Fibroblast of skin of scalp (primary cell): Measurements from ENCODE around the gene UBA52. TPM values are rescaled to one million over a fixed set of nuclear protein-coding genes. Genes with fewer than 3 reads are reported as not detected.
A peak's percentile ranks its signal among the peaks of the same experiment; 100 is the strongest.
"Not testable (repeated sequence)": the region's sequence is repeated elsewhere in the genome, so short reads cannot be mapped to it uniquely, and the experiment has no call there.

Source experiments
- DNase-seq: peaks from one replicate; pipeline ENCODE4 v3.0.0-alpha.2; 2013
- polyA plus RNA-seq, 2 experiments: library from polyadenylated mRNA; unstranded; fragments of 120-200 nt; gene quantifications; one replicate each; pipeline ENCODE4 v1.2.1, GENCODE V29; 2013; ENCODE audit not compliant: insufficient read length in 2 of 2

The UBA52 gene
- polyA plus RNA-seq (2013, experiment 1 of 2; ENCODE audit: insufficient read length), result 1,087 TPM
- 1,005 TPM for polyA plus RNA-seq (2013, experiment 2 of 2; ENCODE audit: insufficient read length)

DNA sequence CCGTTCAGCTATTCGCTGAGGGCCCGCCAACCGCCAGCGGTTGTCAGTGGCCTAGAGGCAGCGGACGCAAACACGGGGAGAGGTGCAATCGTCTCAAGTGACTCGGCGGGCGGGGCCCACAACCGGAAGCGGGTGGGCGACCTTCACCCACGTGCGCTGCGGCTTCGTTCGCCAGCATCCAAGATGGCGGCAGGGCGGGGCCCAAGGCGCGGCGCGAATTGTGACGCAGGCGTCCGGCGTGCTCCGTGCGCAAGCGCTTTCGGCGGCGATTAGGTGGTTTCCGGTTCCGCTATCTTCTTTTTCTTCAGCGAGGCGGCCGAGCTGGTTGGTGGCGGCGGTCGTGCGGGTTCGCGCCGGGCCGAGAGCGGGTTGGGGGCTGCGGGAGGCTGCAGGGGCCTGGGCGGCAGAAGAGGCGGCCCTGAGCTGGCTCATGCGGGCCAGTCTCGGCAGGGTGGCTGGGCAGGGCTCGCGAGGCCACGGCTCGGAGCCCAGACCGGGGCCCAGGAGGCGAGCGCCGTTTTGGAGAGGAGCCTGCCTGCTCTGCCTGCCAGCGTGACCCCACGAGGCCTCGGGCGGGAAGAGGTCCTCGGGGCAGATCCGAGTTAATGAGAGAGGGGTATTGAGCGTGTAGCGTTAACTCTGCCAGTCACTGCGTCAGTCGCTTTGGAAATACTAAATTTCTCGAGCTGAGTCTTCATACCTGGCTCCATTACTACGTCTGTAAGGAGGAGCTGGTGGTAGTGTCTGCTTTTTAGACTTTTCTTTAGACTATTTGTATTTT is at the start of gene UBA52:
TSS of gene UBA52 (plus strand) at position 294 of the 781 bp plus-strand sequence. CDS start 1,444 bp downstream, outside the sequence.
- peak; percentile 96 for DNase-seq

DNA sequence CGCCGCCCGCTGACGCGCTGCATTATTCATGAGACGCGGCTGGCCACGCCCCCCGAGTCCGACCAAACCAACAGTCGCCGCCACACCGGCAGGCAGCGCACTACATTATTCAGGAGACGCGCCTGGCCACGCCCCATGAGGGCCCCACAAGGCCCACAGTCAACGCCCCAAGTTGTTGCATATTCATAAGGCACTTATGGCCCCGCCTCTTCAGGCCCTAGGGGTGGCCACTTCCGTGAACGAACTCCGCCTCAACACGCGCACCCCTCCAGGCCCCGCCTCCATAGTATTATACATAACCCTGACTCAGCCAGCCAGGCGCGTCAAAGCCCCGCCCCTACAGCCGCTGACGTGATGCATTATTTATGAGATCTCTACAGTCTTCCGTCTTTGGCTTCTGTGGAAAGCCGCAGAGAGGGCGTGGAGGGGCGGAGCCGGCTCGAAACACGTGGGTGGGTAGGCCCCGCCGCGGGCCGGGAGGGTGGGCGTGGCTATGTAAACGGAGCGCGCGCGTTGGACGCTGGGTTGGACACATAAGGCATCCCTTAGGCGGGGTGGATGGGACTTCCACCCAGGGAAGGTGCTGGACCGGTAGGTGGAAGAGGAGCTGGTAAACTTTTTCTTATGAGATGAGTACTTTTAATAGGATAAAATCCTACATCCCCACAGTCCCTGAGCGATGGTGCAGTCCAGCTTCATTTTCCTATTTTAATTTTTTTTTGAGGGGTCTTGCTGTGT is 49.4 kb upstream of the UBA52 start:
- DNase-seq, result peak; percentile 100

DNA sequence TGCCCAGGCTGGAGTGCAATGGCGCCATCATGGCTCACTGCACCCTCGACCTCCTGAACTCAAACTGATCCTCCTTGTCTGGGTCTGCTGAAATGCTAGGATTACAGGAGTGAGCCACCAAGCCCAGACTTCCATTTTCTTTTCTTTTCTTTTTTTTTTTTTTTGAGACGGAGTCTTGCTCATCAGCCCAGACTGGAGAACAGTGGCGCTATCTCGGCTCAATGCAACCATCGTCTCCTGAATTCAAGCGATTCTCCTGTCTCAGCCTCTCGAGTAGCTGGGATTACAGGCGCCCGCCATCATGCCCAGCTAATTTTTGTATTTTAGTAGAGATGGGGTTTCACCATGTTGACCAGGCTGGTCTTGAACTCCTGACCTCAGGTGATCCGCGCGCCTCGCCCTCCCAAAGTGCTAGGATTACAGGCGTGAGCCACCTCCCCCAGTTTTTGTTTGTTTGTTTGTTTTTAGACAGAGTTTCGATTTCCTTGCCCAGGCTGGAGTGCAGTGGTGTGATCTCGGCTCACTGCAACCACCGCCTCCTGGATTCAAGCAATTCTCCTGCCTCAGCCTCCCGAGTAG is 48.7 kb upstream of the UBA52 start:
- DNase-seq, result not testable (repeated sequence)

DNA sequence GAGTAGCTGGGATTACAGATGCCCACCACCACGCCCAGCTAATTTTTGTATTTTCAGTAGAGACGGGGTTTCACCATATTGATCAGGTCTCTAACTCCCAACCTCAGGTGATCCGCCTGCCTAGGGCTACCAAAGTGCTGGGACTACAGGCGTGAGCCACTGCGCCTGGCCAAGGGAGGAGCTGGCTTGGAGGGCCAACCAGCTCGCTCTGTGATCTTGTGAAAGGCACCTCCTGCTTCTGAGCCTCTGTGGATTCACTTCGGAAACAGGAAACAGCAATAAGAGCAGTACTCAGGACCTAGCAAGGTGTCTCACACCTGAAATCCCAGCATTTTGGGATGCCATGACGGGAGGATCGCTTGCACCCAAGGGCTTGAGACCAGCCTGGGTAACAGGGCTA is 47.8 kb upstream of the UBA52 start:
- DNase-seq, result no peak

DNA sequence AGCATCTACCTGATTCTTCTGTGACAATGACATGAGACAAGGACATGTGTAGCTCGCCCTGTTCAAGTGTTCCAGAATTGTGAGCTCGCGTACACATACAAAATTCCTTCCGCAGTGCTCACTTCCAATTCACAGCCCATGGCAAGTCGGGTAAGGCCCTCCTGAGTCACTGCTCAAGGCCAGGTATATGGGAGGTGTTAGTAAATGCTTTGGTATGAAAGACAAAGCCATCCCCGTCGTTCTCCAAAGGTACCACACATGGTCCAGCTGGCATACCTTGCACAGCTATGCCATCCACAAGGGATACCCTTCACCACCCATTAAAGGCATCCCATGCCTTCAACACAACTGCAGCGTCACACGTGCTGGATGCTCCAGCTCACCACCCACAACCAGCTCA is 45.3 kb upstream of the UBA52 start:
- no peak for DNase-seq

DNA sequence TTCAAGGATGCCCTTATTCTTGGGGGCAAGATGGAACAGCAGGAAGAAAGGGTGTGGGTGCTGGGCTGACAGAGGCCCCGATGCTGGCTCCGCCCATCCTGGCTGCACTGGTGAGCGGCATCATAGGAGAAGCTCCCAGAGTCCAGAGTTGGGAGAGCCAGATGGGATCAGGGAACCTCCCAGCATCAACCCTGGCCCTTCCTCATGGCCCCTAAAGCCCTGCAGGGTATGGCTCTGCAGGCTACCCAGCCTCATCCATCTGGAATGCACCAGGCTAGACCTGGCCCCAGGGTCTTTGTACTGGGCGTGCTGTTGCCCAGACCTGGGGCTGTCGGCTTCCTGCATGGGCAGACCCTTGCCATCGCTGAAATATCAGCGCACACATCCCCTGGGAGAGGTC is 41.9 kb upstream of the UBA52 start:
- no peak for DNase-seq

DNA sequence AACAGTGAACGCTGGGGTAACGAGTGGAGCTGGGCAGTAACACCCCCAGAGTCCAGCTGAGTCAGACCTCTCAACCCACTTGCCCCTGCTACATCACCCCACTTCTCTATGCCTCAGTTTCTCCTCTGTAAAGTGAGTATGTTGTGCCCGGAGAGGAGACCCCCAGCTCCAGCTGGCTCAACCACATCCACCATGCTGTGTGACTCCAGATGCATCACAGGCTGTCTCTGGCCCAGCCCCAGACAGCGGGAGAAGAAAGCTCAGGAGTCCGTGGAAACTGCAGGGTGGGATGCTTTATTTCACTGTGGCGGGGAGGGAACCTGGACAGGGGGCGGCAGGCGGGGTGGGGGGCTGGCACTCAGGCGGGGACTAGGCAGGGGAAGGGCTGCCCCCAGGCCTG is 40.2 kb upstream of the UBA52 start:
- DNase-seq, result no peak

DNA sequence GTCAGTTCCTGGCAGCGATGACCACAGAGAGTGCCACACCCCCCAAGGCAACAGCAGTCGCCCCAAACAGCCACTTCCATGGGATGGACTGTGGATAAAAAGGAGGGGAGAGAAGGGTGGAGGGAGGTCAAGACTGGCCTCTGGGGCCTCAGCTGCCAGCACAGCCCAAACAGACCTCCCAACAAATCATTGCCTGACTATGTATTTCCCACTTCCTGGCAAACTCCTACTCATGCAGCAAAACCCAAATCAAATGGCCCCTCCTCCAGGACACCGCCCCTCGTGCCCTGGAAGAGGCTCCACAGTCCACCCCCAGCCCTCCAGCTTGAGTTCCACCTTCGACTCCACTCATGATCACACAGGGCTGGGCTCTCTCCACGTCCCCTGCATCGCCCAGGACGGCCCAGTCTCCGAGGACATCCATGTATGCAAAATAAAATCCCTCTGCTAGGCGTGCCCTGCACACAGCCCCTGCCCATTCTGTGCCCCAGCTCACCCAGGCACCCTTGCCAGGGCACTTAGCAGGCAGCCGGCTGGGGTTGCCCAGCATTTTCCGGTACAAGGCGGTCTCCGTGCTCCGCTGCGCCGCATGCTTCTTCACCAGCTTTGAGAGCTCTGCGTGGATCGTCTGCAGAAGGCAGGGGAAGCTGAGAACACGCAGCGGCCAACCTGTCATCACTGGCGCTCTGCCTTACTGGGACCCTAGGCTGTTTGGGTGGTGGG is 39.3 kb upstream of the UBA52 start:
- no peak for DNase-seq

DNA sequence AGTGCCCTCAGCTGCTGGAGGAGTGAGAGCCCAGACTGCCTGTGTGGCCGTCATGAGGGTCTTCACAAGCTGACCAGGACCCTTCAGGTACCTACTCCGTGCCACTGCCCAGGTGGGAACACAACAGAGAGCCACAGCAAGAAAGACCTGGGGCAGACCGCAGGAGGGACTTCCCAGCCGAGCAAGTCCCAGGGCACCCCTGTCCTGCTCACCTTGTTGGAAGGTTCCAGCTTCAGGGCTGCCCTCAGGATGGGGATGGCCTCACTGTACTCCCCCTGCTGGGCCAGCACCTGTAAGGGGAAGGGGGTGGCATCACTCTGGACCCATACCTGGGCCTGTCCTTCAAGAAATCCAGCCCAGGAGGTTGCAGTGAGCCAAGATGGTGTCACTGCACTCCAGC is 38.6 kb upstream of the UBA52 start:
- DNase-seq, result no peak

DNA sequence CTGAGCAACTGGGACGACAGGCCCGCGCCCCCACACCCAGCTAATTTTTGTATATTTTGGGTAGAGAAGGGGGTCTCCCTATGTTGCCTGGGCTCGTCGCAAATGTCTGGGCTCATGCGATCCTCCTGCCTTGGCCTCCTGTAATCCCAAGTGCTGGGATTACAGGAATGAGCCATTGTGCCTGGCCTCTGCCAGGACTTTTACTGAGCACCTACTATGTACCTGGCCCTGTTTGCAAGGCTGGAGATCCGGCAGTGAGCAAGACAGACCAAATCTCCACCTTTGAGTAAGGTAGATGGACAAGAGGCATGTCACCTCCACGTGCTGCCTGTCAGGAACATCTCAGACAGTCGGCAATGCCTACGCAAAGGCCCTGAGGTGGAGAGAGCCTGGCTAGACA is 35.2 kb upstream of the UBA52 start:
- no peak for DNase-seq

DNA sequence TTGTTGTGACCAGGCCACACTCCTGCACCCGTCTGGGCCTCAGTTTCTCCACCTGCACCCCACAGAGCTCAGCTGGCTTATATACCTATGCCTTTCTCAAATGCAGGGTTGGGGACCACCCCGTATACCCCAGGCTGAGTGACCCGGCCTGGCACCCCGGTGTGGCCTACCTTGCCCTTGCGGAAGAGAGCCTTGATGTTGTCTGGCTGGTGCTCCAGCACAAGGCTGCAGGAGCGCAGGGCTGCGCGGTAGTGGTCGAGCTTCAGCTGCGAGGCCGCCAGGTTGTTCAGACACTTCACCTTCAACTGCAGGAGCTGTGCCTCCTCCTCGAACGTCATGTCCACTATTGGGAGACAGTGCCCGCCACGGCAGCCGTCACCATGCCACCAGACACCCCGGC is 34.2 kb upstream of the UBA52 start:
- no peak for DNase-seq

DNA sequence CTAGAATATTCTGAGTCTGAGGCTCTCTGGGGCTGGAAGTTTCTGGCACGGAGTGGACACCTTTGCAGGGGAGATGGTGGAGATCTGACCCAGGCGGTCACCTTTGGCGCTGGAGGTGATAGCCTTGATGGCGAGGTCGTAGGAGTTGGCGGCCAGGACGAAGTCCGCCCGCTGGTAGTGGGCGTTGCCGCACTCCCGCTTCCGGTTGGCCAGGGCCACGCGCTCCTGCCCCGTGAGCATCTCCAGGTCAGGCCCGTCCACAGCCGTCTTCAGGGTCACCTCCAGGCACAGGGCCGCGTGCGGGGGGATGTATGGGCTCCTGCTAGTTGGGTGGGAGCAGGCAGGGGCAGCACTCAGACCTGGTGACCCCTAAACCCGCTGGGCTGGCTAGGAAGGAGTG is 33.5 kb upstream of the UBA52 start:
- DNase-seq, result no peak

DNA sequence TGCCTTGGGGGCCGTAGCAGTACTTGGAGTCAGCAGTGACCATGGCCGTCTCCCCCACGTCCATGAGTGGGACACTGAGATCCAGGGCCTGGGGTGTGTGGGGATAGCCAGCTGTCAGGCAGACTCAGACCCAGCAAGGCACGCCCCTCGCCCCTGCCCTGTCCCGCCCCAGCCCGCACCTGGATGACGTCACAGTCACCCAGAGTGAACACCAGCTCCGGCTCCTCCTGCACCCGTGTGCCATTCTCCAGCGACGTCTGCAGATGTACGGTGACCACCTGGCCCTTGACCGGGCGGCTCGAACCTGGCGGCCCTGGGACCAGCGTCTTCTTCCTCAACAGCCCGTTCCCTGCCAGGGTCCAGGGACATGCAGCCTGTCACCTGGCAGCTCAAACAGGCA is 32.3 kb upstream of the UBA52 start:
- no peak for DNase-seq

DNA sequence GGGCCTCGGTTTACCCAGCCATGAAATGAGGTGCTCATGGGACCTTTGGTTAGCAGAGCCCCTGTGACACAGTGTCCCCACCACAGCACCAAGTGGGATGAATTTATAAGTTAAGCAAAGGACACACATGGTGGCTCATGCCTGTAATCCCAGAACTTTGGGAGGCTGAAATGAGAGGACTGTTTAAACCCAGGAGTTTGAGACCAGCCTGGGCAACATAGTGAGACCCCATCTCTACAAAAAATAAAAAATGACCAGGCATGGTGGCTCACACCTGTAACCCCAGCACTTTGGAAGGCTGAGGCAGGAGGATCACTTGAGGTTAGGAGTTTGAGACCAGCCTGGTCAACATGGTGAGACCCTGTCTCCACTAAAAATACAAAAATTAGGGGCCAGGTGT is 31.5 kb upstream of the UBA52 start:
- not testable (repeated sequence) for DNase-seq

DNA sequence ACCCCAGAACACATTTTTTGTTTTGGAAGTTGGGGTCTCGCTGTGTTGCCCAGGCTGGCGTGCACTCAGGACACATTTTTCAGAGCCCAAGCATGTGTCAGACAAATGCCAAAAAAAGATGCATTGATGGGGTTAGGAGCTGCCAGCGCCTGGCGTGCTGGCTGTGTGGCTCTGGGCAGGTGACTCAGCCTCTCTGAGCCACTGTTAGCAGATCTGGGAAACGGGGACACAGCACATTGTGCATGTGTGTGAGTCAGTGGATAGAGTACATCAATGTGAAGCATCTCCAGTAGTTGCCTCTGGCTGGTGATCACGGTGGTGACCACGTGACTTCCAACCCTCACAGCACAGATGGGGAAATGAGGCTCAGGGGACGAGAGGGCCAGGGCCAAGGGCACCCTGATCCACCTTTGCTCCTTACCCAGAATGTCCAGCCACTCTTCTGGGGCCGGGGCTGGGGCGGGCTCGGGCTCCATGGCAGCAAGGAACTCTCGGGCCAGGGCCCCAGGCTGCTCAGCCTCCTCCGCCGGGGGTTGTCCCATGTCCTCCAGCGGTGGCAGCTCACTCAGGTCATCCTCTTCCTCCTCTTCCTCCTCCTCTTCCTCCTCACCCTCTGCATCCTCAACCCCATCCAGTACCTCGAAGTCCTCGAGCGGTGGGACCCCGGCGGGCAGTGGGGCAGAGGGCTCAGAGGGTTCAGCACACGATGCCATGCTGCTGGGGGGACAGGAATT is 30.2 kb upstream of the UBA52 start:
- no peak for DNase-seq

DNA sequence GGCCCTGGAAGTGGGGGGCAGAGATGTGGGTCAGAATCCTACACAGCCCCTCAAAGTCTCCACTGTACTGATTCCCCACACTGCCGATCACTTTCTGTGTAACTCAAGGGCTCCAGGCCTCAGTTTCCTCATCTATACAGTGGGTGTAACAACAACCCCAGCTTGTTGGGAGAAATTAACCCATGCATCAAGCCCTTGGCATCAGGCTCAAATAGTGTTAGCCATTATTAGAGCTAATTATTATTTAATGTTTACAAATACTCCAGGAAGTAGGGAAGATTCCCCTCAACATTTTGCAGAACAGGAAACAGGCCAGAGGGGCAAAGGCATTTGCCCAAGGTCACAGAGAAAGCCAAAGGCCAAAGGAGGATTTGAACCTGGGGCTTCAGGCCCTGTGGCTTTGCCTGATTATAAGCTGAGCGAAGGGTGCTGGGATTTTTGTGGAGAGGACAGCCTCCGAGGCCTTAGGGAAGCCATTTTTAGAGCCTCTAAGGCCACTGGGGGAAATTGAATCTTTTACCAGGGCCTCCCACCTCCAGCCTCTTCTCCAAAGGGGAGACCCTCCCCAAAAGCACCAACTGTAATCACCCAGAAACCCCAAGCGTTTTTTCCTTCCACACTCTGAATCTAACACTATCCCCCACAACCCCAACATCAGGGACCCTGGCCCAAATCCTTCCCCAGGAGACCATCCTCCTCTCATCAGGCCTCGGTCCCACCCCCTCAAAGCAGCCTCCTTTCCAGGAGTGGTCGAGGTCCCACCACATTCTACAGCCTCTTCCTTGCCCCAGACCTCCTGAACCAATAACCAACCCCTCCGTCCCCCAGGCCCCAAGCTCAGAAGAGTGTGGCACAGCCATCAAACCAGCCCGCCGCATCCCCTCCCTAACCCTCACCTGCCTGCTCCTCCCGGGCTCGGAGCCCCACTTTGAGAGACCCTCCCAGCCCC is 29.4 kb upstream of the UBA52 start:
- no peak for DNase-seq

DNA sequence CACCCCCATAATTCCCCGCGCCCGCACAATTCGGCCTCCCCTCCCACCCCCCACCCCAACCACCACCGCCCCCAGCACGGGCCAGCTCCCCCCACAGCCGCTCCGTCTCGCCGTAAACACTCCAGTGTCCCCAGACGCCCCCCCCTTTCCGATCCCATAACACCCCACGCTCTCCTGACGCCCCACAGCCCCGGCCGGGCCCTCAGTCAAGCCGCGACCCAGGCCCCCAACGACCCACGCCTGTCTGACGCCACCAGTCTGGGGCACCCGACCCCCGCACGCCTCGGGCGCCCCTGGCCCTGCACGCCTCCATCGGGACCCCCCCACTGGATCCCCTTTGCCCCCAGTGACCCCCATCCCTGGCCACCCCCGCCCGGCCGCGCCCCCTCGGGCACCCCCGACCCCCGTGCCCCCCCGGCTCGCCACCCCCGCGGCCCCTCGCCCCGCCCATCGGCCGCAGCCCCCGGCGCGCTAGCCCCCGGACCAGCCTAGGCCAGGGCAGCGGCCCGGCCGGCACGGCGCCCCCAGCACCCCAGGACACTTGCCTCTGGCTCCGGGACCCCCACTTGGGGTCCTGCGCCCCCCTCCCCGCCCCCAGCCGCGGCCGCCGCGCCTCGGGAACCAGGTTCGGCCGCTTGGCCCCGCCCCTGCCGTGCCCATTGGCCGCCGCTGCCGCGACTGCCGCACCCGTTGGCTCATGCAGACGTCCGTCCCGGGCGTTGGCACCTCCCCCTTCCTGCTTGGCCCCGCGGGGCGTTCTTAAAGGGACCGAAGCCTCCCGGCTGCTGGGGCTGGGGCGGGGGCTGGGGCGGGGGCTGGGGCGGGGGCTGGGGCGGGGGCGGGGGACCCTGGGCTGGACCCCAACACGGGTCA is 28.5 kb upstream of the UBA52 start, which contains the start of gene FKBP8:
TSS of gene FKBP8 (minus strand) at position 633 of the 873 bp plus-strand sequence. CDS start 1,603 bp downstream, outside the sequence.
- peak; percentile 87 for DNase-seq

DNA sequence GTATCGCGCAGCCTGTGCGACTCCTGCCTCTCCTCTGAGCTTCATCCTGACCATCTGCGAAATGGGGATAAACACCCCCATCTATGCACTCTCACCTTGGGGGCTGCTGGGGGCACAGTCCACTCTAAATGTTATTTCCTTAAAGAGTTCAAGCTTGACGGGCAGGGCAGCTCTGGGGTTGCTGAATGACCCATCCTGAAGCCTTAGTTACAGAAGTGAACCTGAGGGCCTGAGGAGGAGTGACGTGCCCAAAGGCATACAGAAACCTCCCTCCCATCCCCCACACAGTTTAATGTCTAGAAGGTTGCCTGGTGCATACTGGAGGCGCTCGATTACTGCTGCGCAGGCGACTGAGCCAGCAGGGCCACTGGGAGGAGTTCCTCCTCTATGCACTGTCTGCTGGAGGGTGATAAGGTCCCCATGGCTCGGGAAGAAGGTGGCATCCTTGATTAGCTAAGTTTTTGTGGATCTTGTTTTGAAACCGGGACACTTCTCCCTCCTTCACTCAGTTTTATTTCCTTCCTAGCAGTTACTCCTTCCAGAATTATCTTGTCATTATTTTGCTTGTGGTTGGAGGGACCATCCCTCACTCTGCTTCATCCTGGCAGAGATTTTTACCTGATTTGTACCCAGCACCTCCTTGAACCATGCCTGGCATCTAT is 27.7 kb upstream of the UBA52 start:
- DNase-seq, result peak; percentile 71

DNA sequence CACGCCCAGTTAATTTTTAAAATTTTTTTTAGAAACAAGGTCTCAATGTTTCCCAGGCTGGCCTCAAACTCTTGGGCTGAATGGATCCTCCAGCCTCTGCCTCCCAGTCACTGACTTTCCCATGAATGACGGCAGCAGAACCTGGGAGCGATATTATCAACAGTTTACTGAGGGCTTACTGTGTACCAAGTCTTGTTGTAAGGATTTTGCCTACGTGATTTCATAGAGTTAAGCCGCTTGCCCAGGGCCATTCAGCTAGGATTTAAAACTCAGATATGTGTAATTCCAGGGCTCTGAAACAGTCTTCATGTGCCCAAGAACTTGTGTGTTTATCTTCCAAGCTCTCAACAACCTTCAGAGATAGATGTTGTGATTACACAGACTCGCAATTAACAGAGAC is 20.0 kb upstream of the UBA52 start:
- no peak for DNase-seq
